Glutamatergic neuron (in vitro differentiated cells): ENCODE data around the gene ZNF674. TPM values are rescaled to one million over a fixed set of nuclear protein-coding genes. Genes with fewer than 3 reads are reported as not detected.

Source experiments
- DNase-seq: peaks from one replicate; pipeline ENCODE4 v3.0.0; 2022
- H3K27ac Mint-ChIP-seq: one replicate; pipeline ENCODE4 v1.8.0; 2020; ENCODE audit warnings: mild to moderate bottlenecking, mixed read lengths, inconsistent platforms; ENCODE audit not compliant: unreplicated experiment
- H3K27me3 Mint-ChIP-seq: one replicate; pipeline ENCODE4 v1.8.0; 2020; ENCODE audit warnings: mild to moderate bottlenecking, moderate library complexity, mixed read lengths, inconsistent platforms; ENCODE audit not compliant: unreplicated experiment
- H3K36me3 Mint-ChIP-seq: one replicate; pipeline ENCODE4 v1.8.0; 2020; ENCODE audit warnings: mild to moderate bottlenecking, mixed read lengths, inconsistent platforms; ENCODE audit not compliant: unreplicated experiment
- H3K4me1 Mint-ChIP-seq: one replicate; pipeline ENCODE4 v1.8.0; 2020; ENCODE audit warnings: mild to moderate bottlenecking, low read depth, mixed read lengths, inconsistent platforms; ENCODE audit not compliant: unreplicated experiment
- H3K4me3 Mint-ChIP-seq: one replicate; pipeline ENCODE4 v1.8.0; 2020; ENCODE audit warnings: mild to moderate bottlenecking, mixed read lengths, inconsistent platforms; ENCODE audit not compliant: unreplicated experiment
- H3K9me3 Mint-ChIP-seq: one replicate; pipeline ENCODE4 v1.8.0; 2020; ENCODE audit warnings: mild to moderate bottlenecking, moderate library complexity, mixed read lengths, inconsistent platforms; ENCODE audit not compliant: unreplicated experiment
- total RNA-seq: library from RNA; stranded (reverse); fragmentation: NEBNext Ultra II Directional; extraction: Animal tissue kit (Norgen Biotek cat#: 25700); gene quantifications from one replicate; pipeline ENCODE4 v1.2.1, GENCODE V29; 2021; ENCODE audit not compliant: unreplicated experiment
- TF ChIP-seq, protein P1 (sequence below): fragments of 200-600 bp; sonication (generic); IDR thresholded peaks from one replicate; pipeline ENCODE4 v1.5.0; 2021; ENCODE audit not compliant: partially characterized antibody, unreplicated experiment

The ZNF674 gene
- total RNA-seq, 1 donor from 2014 or later, result 6.4 TPM

DNA sequence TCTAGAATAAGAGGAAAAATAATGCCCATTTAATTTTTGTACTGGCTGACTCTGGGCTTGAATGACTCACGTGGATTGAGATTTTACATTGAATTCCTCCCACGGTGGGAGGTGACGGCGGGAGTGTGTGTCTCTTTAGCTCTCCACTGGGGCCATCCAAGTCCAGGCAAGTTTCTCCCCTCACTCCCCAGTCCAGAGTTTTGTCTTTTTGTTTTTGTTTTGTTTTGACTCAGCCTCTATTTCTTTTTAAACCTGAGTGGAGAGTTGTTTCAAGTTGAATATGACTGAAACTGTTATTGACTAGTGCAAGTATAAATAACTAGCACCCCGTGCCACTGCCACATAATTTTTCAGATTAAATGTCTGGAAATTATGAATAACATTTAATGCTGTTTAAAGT, 41.9 kb upstream of the ZNF674 start:
- TF ChIP-seq, protein P1, sequence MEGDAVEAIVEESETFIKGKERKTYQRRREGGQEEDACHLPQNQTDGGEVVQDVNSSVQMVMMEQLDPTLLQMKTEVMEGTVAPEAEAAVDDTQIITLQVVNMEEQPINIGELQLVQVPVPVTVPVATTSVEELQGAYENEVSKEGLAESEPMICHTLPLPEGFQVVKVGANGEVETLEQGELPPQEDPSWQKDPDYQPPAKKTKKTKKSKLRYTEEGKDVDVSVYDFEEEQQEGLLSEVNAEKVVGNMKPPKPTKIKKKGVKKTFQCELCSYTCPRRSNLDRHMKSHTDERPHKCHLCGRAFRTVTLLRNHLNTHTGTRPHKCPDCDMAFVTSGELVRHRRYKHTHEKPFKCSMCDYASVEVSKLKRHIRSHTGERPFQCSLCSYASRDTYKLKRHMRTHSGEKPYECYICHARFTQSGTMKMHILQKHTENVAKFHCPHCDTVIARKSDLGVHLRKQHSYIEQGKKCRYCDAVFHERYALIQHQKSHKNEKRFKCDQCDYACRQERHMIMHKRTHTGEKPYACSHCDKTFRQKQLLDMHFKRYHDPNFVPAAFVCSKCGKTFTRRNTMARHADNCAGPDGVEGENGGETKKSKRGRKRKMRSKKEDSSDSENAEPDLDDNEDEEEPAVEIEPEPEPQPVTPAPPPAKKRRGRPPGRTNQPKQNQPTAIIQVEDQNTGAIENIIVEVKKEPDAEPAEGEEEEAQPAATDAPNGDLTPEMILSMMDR, result no peak
- H3K4me3 Mint-ChIP-seq, result no peak overlapping the region

DNA sequence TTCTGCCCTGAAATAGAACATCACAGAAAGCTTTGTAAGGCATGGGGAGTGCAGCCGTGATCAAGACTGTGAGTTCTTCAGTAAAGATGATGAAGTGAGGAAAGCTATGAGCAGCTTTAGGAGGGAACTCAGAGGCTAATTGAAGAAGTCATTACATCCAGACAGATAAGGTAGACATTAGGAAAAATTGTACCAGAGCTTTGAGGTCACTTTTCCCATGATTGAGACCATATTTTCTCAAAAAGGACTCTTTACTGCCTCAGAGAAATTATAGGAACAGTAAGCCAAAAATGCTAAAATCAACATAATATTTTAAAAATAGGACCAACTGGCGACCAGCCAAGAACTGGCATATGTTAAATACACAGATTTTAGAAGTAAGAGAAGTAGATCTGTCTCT, 39.5 kb upstream of the ZNF674 start:
- Mint-ChIP-seq H3K4me1 (no peaks in the 10 kb centered on the region), H3K9me3 (no peaks in the 10 kb centered on the region), H3K27ac (no peak overlapping the region), H3K4me3 (no peak overlapping the region), H3K27me3 (no peaks in the 10 kb centered on the region), H3K36me3 (no peaks in the 10 kb centered on the region)
- TF ChIP-seq, protein P1, result no peak
- DNase-seq, result no peak

More for the DNA sequence above, 41.9 kb upstream of the ZNF674 start:
- no peaks in the 10 kb centered on the region for H3K9me3 Mint-ChIP-seq
- H3K4me1 Mint-ChIP-seq, result peaks cover 2% of the 10 kb centered on the region
- no peak overlapping the region for H3K27ac Mint-ChIP-seq
- no peaks in the 10 kb centered on the region for H3K36me3 Mint-ChIP-seq
- no peak for DNase-seq
- no peaks in the 10 kb centered on the region for H3K27me3 Mint-ChIP-seq

DNA sequence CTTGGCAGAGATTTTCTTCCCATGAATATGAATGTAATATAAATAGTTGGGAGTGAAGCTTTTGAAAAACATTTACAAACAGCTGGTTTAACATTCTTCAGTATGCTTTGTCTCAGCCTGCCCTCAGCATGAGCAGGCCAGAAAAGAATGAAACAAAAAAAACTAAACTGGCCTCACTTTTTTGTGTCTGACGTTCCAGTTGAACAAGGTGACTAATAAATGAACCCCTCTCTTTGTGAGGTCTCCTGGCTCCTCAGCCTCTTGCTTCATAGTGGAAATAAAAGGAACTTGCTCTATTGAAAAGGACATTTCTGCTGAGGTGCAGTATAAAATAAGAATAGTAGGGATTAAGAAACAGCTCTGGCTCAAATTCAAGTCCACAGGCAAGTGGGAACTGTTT, 37.7 kb upstream of the ZNF674 start:
- Mint-ChIP-seq H3K27me3 (no peaks in the 10 kb centered on the region), H3K4me1 (no peaks in the 10 kb centered on the region), H3K4me3 (no peak overlapping the region), H3K27ac (no peak overlapping the region), H3K9me3 (no peaks in the 10 kb centered on the region), H3K36me3 (no peaks in the 10 kb centered on the region)
- TF ChIP-seq, protein P1, result no peak
- no peak for DNase-seq

DNA sequence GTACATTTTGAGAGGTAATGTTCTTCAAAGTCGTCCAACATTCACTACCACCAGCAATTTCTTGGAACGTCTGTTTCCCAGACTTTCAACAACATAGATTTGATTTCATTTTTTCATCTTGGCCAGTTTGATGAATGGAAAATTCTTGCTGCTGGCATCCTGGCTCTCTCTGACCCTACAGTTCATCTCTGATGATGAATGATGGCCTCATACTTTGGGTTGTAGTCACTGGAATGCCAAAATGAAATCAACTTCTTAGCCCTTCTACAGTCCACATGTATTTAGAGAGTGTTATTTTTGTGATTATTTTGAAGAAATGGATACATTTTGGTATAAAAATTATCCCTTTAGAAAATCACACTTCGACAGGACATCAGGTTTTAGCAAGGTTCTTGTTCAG, 37.1 kb upstream of the ZNF674 start:
- no peak for DNase-seq
- Mint-ChIP-seq H3K4me3 (no peak overlapping the region), H3K4me1 (no peaks in the 10 kb centered on the region), H3K27me3 (no peaks in the 10 kb centered on the region), H3K36me3 (no peaks in the 10 kb centered on the region), H3K9me3 (no peaks in the 10 kb centered on the region), H3K27ac (no peak overlapping the region)
- TF ChIP-seq, protein P1, result no peak

DNA sequence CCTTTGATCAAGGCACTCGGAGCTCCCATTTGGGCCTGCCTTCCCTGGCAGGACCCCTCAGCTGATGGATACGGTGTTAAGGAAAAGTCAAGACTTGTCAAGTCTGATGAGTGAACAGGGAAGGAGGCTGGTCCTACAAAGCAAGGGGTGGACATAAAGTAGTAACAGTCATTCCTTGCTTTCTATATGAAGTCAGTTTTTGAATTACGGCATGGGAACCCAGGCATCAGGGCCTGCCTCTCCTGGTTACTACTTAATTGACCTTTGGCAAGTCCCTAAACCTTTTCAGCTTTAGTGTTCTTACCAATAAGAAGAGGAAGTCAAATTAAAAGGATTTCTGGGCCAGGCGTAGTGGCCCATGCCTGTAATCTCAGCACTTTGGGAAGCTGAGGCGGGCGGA, 35.4 kb upstream of the ZNF674 start:
- H3K27me3 Mint-ChIP-seq, result no peaks in the 10 kb centered on the region
- peaks cover 5% of the 10 kb centered on the region for H3K9me3 Mint-ChIP-seq
- TF ChIP-seq, protein P1, result no peak
- no peak overlapping the region for H3K4me3 Mint-ChIP-seq
- H3K4me1 Mint-ChIP-seq, result no peaks in the 10 kb centered on the region
- no peak overlapping the region for H3K27ac Mint-ChIP-seq
- H3K36me3 Mint-ChIP-seq, result no peaks in the 10 kb centered on the region
- no peak for DNase-seq
